EL (cell line): ENCODE data around the gene KRTAP1-4.
A peak's percentile ranks its signal among the peaks of the same experiment; 100 is the strongest.
"Not testable (repeated sequence)": the region's sequence is repeated elsewhere in the genome, so short reads cannot be mapped to it uniquely, and the experiment has no call there.

ENCODE experiments used
- DNase-seq: peaks from one replicate; pipeline ENCODE4 v3.0.0-alpha.2; 2016

KRTAP1-4 gene

DNA sequence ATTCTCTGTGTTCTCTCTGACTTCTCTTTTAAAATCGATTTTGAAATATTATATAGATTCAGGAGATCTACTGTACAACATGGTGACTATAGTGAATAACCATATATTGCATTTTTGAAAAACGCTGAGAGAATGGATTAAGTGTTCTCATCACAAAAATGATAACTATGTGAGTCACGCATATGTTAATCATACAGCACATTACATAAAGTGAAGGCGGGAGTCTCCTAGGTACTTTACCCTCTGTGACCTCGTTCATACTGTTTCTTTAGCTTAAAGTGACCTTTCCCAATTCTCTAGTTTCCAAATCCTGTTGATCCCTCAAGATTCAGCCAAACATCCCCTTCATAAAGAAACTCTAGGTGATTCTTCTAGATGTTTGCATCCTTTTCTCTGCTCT is 27.2 kb downstream of the KRTAP1-4 start:
- peak; percentile 31 for DNase-seq

DNA sequence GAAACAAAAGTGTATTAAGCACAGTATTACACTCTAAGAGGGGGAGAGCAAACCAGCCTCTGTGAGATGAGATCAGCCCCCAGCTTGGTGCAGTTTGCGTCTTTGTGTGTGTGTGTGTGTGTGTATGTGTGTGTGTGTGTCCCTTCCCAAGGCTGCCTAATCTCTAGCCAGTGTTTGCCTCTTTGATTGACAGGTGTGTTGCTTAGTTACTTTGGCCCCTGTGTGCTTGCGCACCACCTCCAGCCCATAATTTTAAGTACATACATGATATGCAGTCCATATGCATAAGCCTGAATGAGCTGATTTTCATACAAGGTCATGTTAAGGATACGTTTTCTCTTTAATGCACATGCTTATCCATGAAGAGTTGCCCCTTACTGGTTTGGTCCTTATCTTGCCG is 28.2 kb downstream of the KRTAP1-4 start:
- DNase-seq, result no peak

DNA sequence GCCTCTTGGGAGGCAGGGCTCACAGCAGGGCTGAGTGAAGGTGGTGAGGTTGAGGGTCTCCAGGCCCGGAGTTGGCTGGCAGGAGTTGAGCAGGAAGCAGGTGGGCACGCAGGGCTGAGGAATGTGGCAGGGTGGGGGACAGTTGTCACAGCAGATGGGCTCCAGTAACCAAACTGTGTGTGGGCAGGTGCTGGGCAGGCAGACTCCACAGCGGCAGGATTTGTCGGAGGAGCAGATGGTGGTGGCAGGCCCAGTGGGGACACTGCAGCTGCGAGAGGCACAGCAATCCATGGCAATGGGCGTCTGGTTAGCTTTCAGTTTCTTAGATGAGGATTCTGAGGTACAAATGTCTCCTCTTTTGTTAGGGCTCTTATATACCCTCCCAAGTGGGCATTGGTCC is 30.4 kb downstream of the KRTAP1-4 start, which contains the start of gene KRTAP3-2:
KRTAP3-2 (minus strand) TSS at position 344 of the 400 bp plus-strand sequence; CDS start at position 291, 53 bp downstream.
- DNase-seq, result not testable (repeated sequence)

DNA sequence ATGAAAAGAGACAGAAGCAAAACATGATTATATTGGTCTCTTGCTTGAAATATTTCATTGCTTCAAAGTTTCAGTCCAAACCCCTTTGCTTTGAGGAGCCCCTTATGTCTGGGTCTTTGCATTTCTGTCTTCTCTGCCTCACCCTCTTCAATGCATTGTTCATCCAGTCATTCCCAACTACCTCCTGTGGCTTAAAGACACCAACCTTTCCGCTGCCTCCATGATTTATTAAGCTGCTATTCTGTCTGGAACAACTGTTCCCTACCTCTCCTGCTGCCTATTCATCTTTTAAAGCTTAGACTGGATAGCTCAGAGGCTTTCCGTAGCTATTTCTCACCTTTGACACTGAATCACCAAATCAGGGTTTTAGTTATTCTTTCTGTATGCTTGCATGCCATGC is 32.6 kb downstream of the KRTAP1-4 start:
- no peak for DNase-seq

DNA sequence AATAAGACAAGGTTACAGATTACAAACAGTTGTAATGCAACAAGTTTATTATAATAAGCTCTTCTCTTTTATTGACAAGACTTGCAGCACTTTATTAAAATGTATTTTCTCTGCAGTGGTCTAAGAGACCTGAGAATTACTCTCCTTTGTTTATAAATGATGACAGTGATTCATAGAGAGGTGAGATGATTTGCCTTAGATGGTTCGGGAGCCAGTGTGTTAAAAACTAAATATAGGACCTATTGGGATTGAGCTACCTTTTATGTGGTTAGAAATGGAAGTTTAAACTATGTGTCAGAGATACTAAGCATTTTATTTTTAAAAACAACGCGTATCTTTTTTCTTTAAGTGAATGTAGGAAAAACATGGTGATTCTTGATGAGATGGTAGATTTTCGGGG is 33.2 kb downstream of the KRTAP1-4 start:
- no peak for DNase-seq

DNA sequence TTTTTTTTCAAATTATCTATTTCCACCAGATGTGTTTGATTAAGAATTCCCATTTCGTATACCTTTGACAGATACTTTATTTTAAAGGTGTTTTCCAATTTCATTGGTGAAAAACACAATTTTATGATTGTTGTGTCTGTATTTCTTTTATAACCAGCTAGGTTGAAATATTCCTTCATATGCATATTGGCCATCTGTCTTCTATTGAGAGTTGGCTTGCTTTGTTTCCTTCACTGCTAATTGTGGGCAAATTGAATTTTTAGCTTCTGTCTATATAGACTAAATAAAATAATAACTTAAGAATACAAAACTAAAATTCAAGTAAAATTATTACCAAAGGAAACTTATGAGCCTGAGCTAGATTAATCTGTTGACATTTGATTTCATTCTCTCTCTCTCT is 34.9 kb downstream of the KRTAP1-4 start:
- no peak for DNase-seq

DNA sequence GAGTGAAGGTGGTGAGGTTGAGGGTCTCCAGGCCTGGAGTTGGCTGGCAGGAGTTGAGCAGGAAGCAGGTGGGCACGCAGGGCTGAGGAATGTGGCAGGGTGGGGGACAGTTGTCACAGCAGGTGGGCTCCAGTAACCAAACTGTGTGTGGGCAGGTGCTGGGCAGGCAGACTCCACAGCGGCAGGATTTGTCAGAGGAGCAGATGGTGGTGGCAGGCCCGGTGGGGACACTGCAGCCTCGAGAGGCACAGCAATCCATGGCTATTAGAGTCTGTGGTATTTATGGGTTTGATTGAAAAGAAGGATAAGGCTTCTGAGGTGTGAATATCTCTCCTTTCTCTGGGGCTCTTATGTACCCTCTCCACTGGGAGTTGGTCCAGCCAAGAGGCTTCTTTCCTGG is 36.2 kb downstream of the KRTAP1-4 start, which contains the start of gene KRTAP3-3:
KRTAP3-3 (minus strand) TSS at position 326 of the 400 bp plus-strand sequence; CDS start at position 259, 67 bp downstream.
- no peak for DNase-seq

DNA sequence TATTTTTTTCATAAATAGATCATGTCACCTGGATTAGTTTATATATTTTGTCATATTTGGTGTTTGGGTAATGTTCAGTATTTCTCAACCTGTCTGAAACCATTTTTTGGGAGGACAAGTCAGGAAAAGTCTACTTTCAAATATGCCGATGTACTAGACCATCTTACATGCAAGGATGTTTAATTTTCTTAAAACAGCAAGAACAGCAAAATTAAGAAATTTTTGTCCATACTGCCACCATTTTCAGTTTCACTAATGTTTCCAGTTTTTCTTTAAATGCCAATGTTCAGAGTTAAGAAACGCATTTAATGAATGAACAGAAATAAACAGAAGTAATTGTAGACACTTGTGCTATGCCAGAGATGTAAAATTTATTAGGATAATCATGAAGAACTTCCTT is 36.9 kb downstream of the KRTAP1-4 start:
- DNase-seq, result no peak

DNA sequence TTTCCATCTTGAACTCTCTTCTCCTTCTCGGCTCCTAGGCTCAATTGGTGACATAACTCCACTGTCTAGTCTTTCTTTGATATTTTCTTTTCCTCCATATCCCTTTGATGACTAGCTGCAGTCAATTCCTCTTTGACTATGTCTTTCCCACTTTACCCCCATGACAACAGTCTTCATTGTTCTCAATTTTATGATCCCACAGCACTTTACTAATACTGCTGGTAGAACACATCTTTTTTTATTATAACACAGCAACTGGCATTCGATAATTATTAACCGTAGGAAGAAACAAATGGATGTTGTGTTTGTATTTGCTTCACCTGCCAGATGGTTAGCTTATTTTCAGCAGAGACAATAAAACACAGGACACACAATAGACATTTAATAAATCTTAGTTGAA is 37.3 kb downstream of the KRTAP1-4 start:
- no peak for DNase-seq

DNA sequence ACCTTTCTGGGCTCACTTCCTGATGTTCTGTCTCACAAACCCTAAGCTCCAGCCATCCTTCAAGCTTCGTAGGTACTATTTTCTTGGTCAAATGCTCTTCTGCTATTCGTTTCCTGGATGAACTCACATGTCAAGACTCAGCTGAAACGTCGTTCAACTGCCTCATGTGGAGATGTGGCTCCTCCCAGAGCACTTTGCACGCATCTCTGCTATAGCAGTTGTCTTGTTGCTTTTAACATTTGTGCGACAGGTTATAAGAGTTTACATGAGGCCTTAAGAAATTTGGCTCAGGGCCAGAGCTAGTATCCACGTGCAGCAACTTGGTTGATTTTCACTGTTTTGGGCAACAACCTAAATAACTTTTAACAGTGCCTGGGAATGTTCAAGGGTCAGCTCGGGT is 43.1 kb downstream of the KRTAP1-4 start:
- DNase-seq, result no peak

DNA sequence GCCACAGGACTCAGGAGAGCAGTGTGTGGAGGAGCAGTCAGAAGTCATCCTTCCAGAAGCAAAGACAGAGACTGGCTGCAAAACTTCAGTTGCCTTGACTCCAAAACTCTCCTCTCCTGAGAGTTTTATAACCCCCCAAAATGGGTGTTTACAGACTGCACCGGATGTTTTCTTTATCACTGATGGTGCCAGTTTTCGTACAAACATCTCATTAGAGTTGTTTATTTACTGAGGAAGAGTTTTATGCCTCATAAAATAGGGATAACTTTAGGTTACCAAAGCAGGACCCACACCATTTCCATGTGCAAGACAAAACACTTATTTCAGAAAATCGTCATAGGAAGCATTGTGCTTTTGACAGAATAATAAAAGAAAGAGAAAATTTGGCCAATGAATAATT is 45.8 kb downstream of the KRTAP1-4 start, which contains the start of gene KRT40:
KRT40 (minus strand) TSS at position 101 of the 400 bp plus-strand sequence; CDS start at position 48, 53 bp downstream.
- no peak for DNase-seq

DNA sequence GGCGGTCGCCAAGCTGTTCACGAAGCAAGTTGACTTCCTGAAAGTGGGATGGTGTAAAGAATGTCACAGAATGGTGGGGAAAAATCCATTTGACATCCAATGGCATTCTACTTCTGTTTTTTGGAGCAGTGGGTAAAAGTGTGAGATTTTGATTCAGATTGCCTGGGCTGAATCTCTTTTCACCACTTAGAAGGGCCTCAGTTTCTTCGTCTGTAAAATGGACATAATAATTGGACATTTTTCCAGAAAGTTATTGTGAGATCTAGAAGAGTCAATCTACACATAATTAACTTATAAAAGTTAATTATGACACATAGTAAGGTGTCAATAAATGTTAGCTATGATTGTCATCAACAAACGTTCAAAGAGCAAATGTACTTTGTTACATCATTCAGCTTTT is 48.9 kb downstream of the KRTAP1-4 start:
- no peak for DNase-seq

DNA sequence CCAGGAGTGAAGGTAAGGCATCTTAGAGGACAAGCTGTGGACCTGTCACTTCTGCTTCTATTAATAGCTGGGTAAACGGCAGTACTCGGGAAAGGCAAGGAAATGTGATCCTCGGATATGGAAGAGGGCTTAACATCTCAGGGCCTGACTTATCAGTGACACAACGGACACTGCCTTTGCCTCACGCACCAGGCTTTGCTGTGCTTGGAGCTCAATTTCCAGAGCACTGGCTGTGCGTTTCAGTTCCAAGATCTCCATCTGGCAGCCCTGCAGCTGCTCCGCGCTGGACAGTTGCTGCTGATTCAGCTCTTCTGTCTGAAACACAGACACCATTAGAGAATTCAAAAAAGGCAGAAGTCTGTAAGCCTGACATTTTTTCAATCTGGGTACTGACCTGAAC is 49.4 kb downstream of the KRTAP1-4 start:
- no peak for DNase-seq

DNA sequence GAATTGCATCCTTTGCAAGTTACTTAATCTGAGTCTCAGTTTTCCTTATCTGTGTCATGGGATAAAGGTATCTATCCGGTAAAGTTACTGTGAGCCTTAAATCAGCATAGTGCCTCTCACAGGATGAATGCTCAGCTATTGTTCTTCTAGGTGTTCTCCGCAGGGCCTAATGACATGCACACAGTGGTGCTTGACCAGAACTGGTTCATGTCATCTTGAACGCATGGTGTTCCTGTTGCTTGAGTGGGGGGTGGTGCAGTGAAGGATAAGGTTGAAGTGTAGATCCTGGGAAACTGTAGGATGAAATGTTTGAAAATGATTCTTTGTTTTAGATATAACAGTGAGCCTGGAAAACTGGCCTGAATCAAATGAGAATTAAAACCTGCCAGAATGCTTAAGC is 49.9 kb downstream of the KRTAP1-4 start:
- DNase-seq, result no peak
